ENCODE results near the gene G3BP1. TPM values are rescaled to one million over a fixed set of nuclear protein-coding genes. Genes with fewer than 3 reads are reported as not detected.

G3BP1 gene
- total RNA-seq, 2 donors from 2014 or later: 346 to 376 TPM

DNA sequence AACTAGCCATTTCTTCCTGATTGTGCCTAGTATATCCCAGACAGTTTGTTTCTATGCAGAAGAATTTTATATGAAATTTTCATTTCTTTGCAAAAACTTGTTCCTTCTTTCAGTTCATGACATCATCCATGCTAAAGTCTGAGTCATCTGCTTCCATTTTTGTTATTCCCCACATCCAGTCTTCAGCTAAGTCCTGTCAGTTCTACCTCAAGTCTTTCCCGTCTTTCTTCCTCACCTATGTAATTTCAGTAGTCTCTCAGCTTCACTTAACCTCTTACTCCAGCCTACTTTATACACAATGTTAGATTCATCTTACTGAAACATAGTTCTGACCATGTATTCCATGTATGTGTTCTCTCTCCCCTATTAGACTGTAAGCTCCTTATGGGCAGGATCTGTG lies 39.1 kb downstream of the G3BP1 start:
- H3K4me1 ChIP-seq (ENCODE audit: control insufficient read depth, insufficient read depth, low read length): peaks cover 8% of the 10 kb centered on the region
- no peak overlapping the region for H3K4me3 ChIP-seq (ENCODE audit: low read length)
- H3K9ac ChIP-seq (ENCODE audit: extremely low read depth, low read length, poor library complexity, severe bottlenecking): no peak overlapping the region
- H3K9me3 ChIP-seq (ENCODE audit: control insufficient read depth, low read length): peaks cover 14% of the 10 kb centered on the region
- Mint-ChIP-seq H3K4me3 (no peak overlapping the region), H3K36me3 (ENCODE audit: low read depth) (peaks cover 72% of the 10 kb centered on the region), H3K4me1 (peaks cover 13% of the 10 kb centered on the region), H3K27ac (no peak overlapping the region), H3K9me3 (no peaks in the 10 kb centered on the region), H3K27me3 (ENCODE audit: insufficient read depth) (no peaks in the 10 kb centered on the region)
- no peak for DNase-seq
- H3K27ac ChIP-seq (ENCODE audit: low read depth, low read length): no peak overlapping the region
- no peaks in the 10 kb centered on the region for H3K27me3 ChIP-seq (ENCODE audit: control insufficient read depth, insufficient read depth, low read length, poor library complexity, severe bottlenecking)
- WGBS, 2 experiments (ENCODE audit: insufficient coverage in 1 of 2, insufficient read length in 1 of 2): 95% methylated on average over 1 of the region's 1 CpG; no CpG with 5 or more reads in 1 of the 2 experiments
- H3K36me3 ChIP-seq (ENCODE audit: control insufficient read depth, insufficient read depth, low read length): peaks cover 99% of the 10 kb centered on the region
- TF ChIP-seq, protein P1, sequence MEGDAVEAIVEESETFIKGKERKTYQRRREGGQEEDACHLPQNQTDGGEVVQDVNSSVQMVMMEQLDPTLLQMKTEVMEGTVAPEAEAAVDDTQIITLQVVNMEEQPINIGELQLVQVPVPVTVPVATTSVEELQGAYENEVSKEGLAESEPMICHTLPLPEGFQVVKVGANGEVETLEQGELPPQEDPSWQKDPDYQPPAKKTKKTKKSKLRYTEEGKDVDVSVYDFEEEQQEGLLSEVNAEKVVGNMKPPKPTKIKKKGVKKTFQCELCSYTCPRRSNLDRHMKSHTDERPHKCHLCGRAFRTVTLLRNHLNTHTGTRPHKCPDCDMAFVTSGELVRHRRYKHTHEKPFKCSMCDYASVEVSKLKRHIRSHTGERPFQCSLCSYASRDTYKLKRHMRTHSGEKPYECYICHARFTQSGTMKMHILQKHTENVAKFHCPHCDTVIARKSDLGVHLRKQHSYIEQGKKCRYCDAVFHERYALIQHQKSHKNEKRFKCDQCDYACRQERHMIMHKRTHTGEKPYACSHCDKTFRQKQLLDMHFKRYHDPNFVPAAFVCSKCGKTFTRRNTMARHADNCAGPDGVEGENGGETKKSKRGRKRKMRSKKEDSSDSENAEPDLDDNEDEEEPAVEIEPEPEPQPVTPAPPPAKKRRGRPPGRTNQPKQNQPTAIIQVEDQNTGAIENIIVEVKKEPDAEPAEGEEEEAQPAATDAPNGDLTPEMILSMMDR (conservative IDR thresholded peaks at IDR 0.05): no peak

- Histone ChIP-seq H3K4me1 (ENCODE audit: control insufficient read depth, insufficient read depth, low read length) (peaks cover 9% of the 10 kb centered on the region), H3K4me3 (ENCODE audit: low read length) (no peak overlapping the region), H3K27me3 (ENCODE audit: control insufficient read depth, insufficient read depth, low read length, poor library complexity, severe bottlenecking) (no peaks in the 10 kb centered on the region), H3K36me3 (ENCODE audit: control insufficient read depth, insufficient read depth, low read length) (peaks cover 99% of the 10 kb centered on the region), H3K9ac (ENCODE audit: extremely low read depth, low read length, poor library complexity, severe bottlenecking) (no peak overlapping the region), H3K9me3 (ENCODE audit: control insufficient read depth, low read length) (peaks cover 14% of the 10 kb centered on the region), H3K27ac (ENCODE audit: low read depth, low read length) (no peak overlapping the region)
- Mint-ChIP-seq H3K4me1 (peaks cover 18% of the 10 kb centered on the region), H3K4me3 (no peak overlapping the region), H3K27ac (no peak overlapping the region), H3K9me3 (no peaks in the 10 kb centered on the region), H3K36me3 (ENCODE audit: low read depth) (peaks cover 68% of the 10 kb centered on the region), H3K27me3 (ENCODE audit: insufficient read depth) (no peaks in the 10 kb centered on the region)
- DNase-seq: no peak
- TF ChIP-seq, protein P1 (conservative IDR thresholded peaks at IDR 0.05): no peak
- 94 to 97% methylated on average over 3 to 5 of the region's 5 CpGs for WGBS, 2 experiments (ENCODE audit: insufficient coverage in 1 of 2, insufficient read length in 1 of 2)
These were observed 40.0 kb downstream of the G3BP1 start for GRCh38 chr5:151811593-151812321.

DNA sequence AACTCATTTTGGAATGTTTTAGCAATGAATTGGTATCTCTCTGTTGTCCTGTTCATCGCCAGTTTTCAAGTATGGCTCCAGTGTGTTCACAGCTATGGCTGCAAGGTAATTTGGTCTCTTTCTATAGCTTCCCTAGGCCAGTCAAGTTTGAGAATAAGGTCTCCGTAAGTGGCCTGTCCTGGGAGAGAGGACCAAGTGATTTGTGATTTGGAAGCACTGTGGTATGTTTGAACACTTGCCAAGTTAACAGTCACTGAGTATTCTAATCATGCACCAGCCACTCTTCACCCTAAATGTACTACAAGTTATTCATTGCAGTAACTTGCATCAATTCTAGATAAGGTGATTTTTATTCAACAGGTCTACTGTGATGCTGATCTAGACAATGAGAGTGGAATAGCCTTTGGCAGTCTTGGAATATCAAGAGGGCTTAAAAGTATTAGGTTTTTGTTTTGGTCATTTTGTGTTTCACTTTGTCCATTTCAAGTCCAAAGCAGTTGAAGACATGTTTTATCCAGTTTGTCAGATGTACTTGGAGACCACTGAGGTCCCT lies 41.1 kb downstream of the G3BP1 start:
- Histone ChIP-seq H3K4me3 (ENCODE audit: low read length) (no peak overlapping the region), H3K27me3 (ENCODE audit: control insufficient read depth, insufficient read depth, low read length, poor library complexity, severe bottlenecking) (no peaks in the 10 kb centered on the region), H3K27ac (ENCODE audit: low read depth, low read length) (no peak overlapping the region), H3K4me1 (ENCODE audit: control insufficient read depth, insufficient read depth, low read length) (peaks cover 9% of the 10 kb centered on the region), H3K36me3 (ENCODE audit: control insufficient read depth, insufficient read depth, low read length) (peaks cover 97% of the 10 kb centered on the region), H3K9ac (ENCODE audit: extremely low read depth, low read length, poor library complexity, severe bottlenecking) (no peak overlapping the region), H3K9me3 (ENCODE audit: control insufficient read depth, low read length) (peaks cover 14% of the 10 kb centered on the region)
- Mint-ChIP-seq H3K36me3 (ENCODE audit: low read depth) (peaks cover 66% of the 10 kb centered on the region), H3K4me1 (peaks cover 18% of the 10 kb centered on the region), H3K27me3 (ENCODE audit: insufficient read depth) (no peaks in the 10 kb centered on the region), H3K27ac (no peak overlapping the region), H3K9me3 (no peaks in the 10 kb centered on the region), H3K4me3 (no peak overlapping the region)
- TF ChIP-seq, protein P1 (conservative IDR thresholded peaks at IDR 0.05): no peak
- 97% methylated on average over 2 of the region's 2 CpGs; no CpG with 5 or more reads in 1 of the 2 experiments for WGBS, 2 experiments (ENCODE audit: insufficient coverage in 1 of 2, insufficient read length in 1 of 2)
- DNase-seq: no peak
